ENCODE results near the gene TRAF3IP1. TPM values are rescaled to one million over a fixed set of nuclear protein-coding genes. Genes with fewer than 3 reads are reported as not detected.

TRAF3IP1 gene
- total and polyA plus RNA-seq, 2 of the 13 experiments (the other 11 are each of a cell fraction or from before 2014, with no cell fraction given) = 4.1 to 12.9 TPM

DNA sequence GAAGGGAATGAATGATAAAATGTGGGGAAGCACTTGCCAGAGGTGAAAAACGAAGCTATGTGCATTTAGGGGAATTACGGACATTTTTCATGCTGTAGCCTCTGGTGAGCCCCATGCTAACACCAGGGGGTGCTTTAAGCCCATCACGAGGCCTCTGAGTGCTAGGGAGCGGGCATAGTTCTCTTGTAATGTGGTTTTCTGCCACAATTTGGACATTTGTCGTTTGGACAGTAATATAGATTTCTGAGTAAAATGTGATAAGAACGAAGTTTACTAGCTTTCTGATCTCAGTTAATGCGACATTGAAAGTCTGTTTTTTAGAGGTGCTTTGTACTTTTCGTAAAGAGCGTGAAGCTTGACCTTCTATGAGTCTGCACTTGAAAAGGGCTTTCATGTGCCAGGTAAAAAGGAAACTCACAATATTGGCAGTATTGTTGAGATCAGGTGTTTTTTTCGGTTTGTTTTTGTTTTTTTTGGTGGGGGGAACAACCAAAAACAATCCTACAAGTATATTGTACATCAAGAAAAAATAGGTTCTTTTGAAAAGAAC is 50.6 kb downstream of the TRAF3IP1 start:
- no peak overlapping the region for H3K27ac ChIP-seq (ENCODE audit: extremely low read length, insufficient read depth, low read length)
- no peak overlapping the region for H3K4me3 ChIP-seq (replicated peaks in 1 of 3; ENCODE audit: insufficient read depth in 1 of 3, low read depth in 2 of 3, low read length in 3 of 3)
- ChIA-PET POLR2A (interaction anchor here (1.5 kb wide), 1 partner anchor 70 kb away, joined by 4 read pairs; no protein-coding TSS in a partner anchor), CTCF (ENCODE audit: low intra/inter-chr PET ratio, low total read pairs) (interaction anchor here (0.7 to 5.7 kb wide), 8 partner anchors 55 to 414 kb away, joined by 3 to 87 read pairs (median 4); no protein-coding TSS in a partner anchor)
- H2AFZ ChIP-seq (ENCODE audit: low read length) = no peak overlapping the region
- no peaks in the 10 kb centered on the region for H3K9me3 ChIP-seq (ENCODE audit: low read length)
- no peak overlapping the region for H3K9ac ChIP-seq (ENCODE audit: insufficient read depth, low read depth, low read length)
- in situ Hi-C loops (cut with HindIII; ENCODE audit: extremely low pct_ligation_motif_present, low pct_unique_long_range_greater_than_20kb) (loop anchor here (25.0 kb wide), 1 partner anchor 416 kb away; no protein-coding TSS in a partner anchor), intact Hi-C loops (cut with micrococcal nuclease; ENCODE audit: unreplicated experiment) (loop anchor here (1.0 to 5.0 kb wide), 5 partner anchors 64 to 416 kb away; no protein-coding TSS in a partner anchor)
- peak overlapping the region; percentile 25; the same call in 1 of the 2 replicates for H3K4me2 ChIP-seq (ENCODE audit: low read depth, low read length)
- 27% methylated on average over 10 of the region's 10 CpGs for WGBS (ENCODE audit: low lambda C conversion rate)
- no peaks in the 10 kb centered on the region for H3K36me3 ChIP-seq (replicated peaks in 1 of 2; ENCODE audit: control insufficient read depth in 1 of 2, insufficient read depth in 2 of 2, low read length in 2 of 2)
- no peaks in the 10 kb centered on the region for H3K27me3 ChIP-seq (ENCODE audit: control insufficient read depth in 1 of 2, insufficient read depth in 2 of 2, low read length in 2 of 2)
- H3K79me2 ChIP-seq (ENCODE audit: insufficient read depth, low read length) = no peaks in the 10 kb centered on the region
- peaks cover 43% of the 10 kb centered on the region for H3K4me1 ChIP-seq (ENCODE audit: insufficient read depth, low read length)
- no peaks in the 10 kb centered on the region for H4K20me1 ChIP-seq (ENCODE audit: insufficient read depth, low read length)
- no TSS peak for BruUV-seq (replicated peaks)
- FAIRE-seq = peak; percentile 85
- ATAC-seq = peak; percentile 95
- DNase-seq (ENCODE audit: low spot score) = peak; percentile 76
- 0 out of 2 replicates have a peak, but pooled peaks have one; percentile 52 for TF ChIP-seq IRF2 (CRISPR knock-in tag; IDR thresholded peaks at IDR 0.05)
- TF ChIP-seq, protein P1, sequence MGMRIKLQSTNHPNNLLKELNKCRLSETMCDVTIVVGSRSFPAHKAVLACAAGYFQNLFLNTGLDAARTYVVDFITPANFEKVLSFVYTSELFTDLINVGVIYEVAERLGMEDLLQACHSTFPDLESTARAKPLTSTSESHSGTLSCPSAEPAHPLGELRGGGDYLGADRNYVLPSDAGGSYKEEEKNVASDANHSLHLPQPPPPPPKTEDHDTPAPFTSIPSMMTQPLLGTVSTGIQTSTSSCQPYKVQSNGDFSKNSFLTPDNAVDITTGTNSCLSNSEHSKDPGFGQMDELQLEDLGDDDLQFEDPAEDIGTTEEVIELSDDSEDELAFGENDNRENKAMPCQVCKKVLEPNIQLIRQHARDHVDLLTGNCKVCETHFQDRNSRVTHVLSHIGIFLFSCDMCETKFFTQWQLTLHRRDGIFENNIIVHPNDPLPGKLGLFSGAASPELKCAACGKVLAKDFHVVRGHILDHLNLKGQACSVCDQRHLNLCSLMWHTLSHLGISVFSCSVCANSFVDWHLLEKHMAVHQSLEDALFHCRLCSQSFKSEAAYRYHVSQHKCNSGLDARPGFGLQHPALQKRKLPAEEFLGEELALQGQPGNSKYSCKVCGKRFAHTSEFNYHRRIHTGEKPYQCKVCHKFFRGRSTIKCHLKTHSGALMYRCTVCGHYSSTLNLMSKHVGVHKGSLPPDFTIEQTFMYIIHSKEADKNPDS (CRISPR knock-in tag; IDR thresholded peaks at IDR 0.05) = no peak
- peak; percentile 47; the same call in 1 of the 2 replicates for TF ChIP-seq KDM2A (CRISPR knock-in tag; IDR thresholded peaks at IDR 0.05; ENCODE audit: borderline replicate concordance, low read depth)
- TF ChIP-seq, protein P2, sequence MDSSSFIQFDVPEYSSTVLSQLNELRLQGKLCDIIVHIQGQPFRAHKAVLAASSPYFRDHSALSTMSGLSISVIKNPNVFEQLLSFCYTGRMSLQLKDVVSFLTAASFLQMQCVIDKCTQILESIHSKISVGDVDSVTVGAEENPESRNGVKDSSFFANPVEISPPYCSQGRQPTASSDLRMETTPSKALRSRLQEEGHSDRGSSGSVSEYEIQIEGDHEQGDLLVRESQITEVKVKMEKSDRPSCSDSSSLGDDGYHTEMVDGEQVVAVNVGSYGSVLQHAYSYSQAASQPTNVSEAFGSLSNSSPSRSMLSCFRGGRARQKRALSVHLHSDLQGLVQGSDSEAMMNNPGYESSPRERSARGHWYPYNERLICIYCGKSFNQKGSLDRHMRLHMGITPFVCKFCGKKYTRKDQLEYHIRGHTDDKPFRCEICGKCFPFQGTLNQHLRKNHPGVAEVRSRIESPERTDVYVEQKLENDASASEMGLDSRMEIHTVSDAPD (CRISPR knock-in tag; IDR thresholded peaks at IDR 0.05) = no peak
- peak; percentile 30; the same call in 1 of the 2 replicates for TF ChIP-seq ZBTB7B (CRISPR knock-in tag; IDR thresholded peaks at IDR 0.05)
- TF ChIP-seq, protein P3, sequence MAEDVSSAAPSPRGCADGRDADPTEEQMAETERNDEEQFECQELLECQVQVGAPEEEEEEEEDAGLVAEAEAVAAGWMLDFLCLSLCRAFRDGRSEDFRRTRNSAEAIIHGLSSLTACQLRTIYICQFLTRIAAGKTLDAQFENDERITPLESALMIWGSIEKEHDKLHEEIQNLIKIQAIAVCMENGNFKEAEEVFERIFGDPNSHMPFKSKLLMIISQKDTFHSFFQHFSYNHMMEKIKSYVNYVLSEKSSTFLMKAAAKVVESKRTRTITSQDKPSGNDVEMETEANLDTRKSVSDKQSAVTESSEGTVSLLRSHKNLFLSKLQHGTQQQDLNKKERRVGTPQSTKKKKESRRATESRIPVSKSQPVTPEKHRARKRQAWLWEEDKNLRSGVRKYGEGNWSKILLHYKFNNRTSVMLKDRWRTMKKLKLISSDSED (CRISPR knock-in tag; IDR thresholded peaks at IDR 0.05) = no peak
- 0 out of 3 replicates have a peak, but pooled peaks have one; percentile 35 for TF ChIP-seq MXI1 (IDR thresholded peaks at IDR 0.05; ENCODE audit: borderline replicate concordance, low read depth, low read length)
- TF ChIP-seq, protein P4, sequence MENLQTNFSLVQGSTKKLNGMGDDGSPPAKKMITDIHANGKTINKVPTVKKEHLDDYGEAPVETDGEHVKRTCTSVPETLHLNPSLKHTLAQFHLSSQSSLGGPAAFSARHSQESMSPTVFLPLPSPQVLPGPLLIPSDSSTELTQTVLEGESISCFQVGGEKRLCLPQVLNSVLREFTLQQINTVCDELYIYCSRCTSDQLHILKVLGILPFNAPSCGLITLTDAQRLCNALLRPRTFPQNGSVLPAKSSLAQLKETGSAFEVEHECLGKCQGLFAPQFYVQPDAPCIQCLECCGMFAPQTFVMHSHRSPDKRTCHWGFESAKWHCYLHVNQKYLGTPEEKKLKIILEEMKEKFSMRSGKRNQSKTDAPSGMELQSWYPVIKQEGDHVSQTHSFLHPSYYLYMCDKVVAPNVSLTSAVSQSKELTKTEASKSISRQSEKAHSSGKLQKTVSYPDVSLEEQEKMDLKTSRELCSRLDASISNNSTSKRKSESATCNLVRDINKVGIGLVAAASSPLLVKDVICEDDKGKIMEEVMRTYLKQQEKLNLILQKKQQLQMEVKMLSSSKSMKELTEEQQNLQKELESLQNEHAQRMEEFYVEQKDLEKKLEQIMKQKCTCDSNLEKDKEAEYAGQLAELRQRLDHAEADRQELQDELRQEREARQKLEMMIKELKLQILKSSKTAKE (CRISPR knock-in tag; IDR thresholded peaks at IDR 0.05; ENCODE audit: borderline replicate concordance) = no peak
- peak; percentile 66; the same call in 1 of the 2 replicates for TF ChIP-seq KLF11 (CRISPR knock-in tag; IDR thresholded peaks at IDR 0.05)
- TF ChIP-seq NFIB (CRISPR knock-in tag; IDR thresholded peaks at IDR 0.05; ENCODE audit: borderline replicate concordance) = no peak
- TF ChIP-seq HNF4G (IDR thresholded peaks at IDR 0.05; ENCODE audit: borderline replicate concordance, low read depth, low read length) = 0 out of 2 replicates have a peak, but pooled peaks have one; percentile 7
- no peak for TF ChIP-seq HNF4G (CRISPR knock-in tag; IDR thresholded peaks at IDR 0.05; ENCODE audit: borderline replicate concordance, low read depth)
- no peak for TF ChIP-seq ZBTB21 (CRISPR knock-in tag; IDR thresholded peaks at IDR 0.05)
- no peak for TF ChIP-seq SIX1 (CRISPR knock-in tag; IDR thresholded peaks at IDR 0.05; ENCODE audit: borderline replicate concordance)
- TF ChIP-seq CREM (IDR thresholded peaks at IDR 0.05) = no peak
- TF ChIP-seq CREM (CRISPR knock-in tag; IDR thresholded peaks at IDR 0.05) = no peak
- TF ChIP-seq GZF1 (CRISPR knock-in tag; IDR thresholded peaks at IDR 0.05) = peak; percentile 77; the same call in 1 of the 2 replicates
- TF ChIP-seq FOXP1 (IDR thresholded peaks at IDR 0.05) = no peak
- TF ChIP-seq FOXP1 (CRISPR knock-in tag; IDR thresholded peaks at IDR 0.05) = no peak
